Fibroblast of villous mesenchyme (primary cell): ENCODE results near the gene OTUD1. TPM values are rescaled to one million over a fixed set of nuclear protein-coding genes. Genes with fewer than 3 reads are reported as not detected.

Source experiments
- DNase-seq: peaks from one replicate; pipeline ENCODE4 v3.0.0-alpha.2; 2010; ENCODE audit warnings: low read depth
- H3K4me3 ChIP-seq: 2 replicates; pipeline ENCODE4 v1.5.1; 2011; ENCODE audit warnings: low read depth, mild to moderate bottlenecking, low read length
- CTCF ChIP-seq: IDR thresholded peaks from 2 replicates; pipeline ENCODE4 v1.5.1; 2012; ENCODE audit warnings: low read depth, mild to moderate bottlenecking, low read length; ENCODE audit not compliant: insufficient read depth
- total RNA-seq: library from RNA; depleted of rRNA; stranded (reverse); fragments of >200 nt; gene quantifications from 2 replicates; pipeline ENCODE4 v1.2.3, GENCODE V29; 2012

OTUD1 gene
- total RNA-seq, 1 donor, result 6.0 TPM

- H3K4me3 ChIP-seq, result no peak overlapping the region
- peak; percentile 80 for DNase-seq
- no peak for TF ChIP-seq CTCF
These were observed 26.7 kb upstream of the OTUD1 start for GRCh38 chr10:23412223-23412622.

- H3K4me3 ChIP-seq, result no peak overlapping the region
- no peak for DNase-seq
- TF ChIP-seq CTCF, result no peak
These were observed 25.2 kb upstream of the OTUD1 start for GRCh38 chr10:23413629-23414089.

- DNase-seq, result no peak
- no peak overlapping the region for H3K4me3 ChIP-seq
- no peak for TF ChIP-seq CTCF
These were observed 24.2 kb upstream of the OTUD1 start for GRCh38 chr10:23414658-23415057.

GRCh38 chr10:23417254-23417653, 21.6 kb upstream of the OTUD1 start:
- DNase-seq, result no peak
- H3K4me3 ChIP-seq, result no peak overlapping the region
- no peak for TF ChIP-seq CTCF

GRCh38 chr10:23418051-23418681, 20.7 kb upstream of the OTUD1 start:
- H3K4me3 ChIP-seq, result no peak overlapping the region
- TF ChIP-seq CTCF, result no peak
- DNase-seq, result no peak

GRCh38 chr10:23419201-23419600, 19.7 kb upstream of the OTUD1 start:
- DNase-seq, result no peak
- H3K4me3 ChIP-seq, result no peak overlapping the region
- TF ChIP-seq CTCF, result no peak
